Activated T-cell treated with anti-CD3 and anti-CD28 coated beads for 48 hours (primary cell): ENCODE results near the gene CREBZF.
"Not testable (repeated sequence)": the region's sequence is repeated elsewhere in the genome, so short reads cannot be mapped to it uniquely, and the experiment has no call there.

Source experiments
- DNase-seq: peaks from one replicate; pipeline ENCODE4 v3.0.0-alpha.2; 2020; ENCODE audit warnings: low read depth

CREBZF gene

GRCh38 chr11:85626496-85626895, 38.4 kb downstream of the CREBZF start:
- DNase-seq, result no peak

GRCh38 chr11:85620256-85620655, 44.7 kb downstream of the CREBZF start:
- no peak for DNase-seq

GRCh38 chr11:85619499-85619898, 45.4 kb downstream of the CREBZF start:
- DNase-seq, result no peak

- DNase-seq, result not testable (repeated sequence)
Measured at GRCh38 chr11:85611643-85612042, 53.3 kb downstream of the CREBZF start.
